GM18517 (cell line): Measurements from ENCODE around the gene KIF7.
"Not testable (repeated sequence)": the region's sequence is repeated elsewhere in the genome, so short reads cannot be mapped to it uniquely, and the experiment has no call there.

Experiments used
- ATAC-seq: cut with Tn5 transposase; IDR thresholded peaks from one replicate; pipeline ENCODE4 v1.9.1; 2021; ENCODE audit warnings: mild to moderate bottlenecking, moderate library complexity; ENCODE audit not compliant: unreplicated experiment

Gene KIF7

DNA sequence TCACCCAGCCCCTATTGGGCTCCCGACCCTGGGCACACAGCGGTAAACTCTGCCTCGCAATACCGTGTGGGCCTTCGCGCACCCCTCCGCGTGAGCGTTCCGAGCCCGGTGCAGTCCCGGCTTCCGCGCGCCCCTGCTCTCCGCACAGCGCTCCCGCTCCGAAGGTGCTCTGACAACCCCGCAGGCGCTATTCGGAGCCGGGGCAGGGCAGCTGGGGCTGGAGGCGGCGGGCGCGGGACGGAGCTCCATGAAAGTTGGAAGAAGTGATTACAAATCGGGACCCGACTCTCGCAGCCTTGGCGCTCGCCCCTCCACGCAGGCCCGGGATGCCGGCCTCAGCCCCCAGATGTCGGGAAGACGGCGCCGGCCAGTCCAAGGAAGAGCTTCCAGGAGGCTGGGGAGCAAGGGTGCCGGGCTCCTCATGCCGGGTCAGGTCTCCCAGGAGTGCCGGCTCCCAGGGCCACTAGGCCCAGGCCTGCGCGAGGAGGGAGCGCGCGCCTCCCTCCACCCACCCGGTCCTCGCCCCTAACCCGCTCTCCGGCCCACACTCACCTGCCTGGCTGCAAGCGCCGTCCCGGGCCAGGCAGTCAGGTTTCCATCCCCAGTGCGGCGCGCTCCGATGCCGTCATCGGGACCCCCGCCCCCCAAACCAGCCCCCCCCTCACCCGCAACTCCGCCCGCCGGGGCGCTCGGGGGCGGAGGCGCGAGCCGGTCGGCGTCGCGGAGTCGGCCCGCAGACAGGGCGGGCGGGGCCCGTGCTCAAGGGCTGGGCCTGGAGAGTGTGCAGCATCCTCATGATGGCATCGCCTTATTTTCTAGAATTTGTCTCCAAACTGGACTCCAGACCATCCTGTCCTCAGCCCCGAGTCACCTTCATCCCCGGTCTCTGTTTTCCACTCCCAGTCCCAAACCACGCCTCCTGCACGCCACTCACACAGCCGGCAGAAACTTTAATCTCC lies at the start of gene KIF7:
TSS of gene KIF7 (minus strand) at position 621 of the 959 bp plus-strand sequence. CDS start 2,537 bp downstream, outside the sequence.
- ATAC-seq: no peak

GRCh38 chr15:89704411-89704810 lies 49.1 kb upstream of the KIF7 start:
- ATAC-seq: no peak

DNA sequence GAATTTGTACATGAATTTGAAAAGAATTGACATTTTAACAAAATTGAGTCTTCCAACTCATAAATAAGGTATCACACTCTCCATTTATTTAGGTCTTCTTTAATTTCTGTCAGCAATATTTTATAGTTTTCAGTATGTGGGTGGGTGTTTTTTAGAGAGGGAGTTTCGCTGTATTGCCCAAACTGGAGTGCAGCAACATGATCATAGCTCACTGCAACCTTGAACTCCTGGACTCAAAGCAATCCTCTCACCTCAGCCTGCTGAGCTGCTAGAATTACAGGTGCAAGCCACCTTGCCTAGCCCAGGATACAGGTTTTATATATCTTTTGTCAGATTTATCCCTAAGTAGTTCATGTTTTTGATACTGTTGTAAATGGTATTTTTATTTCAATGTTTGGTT lies 39.9 kb upstream of the KIF7 start:
- ATAC-seq: no peak

DNA sequence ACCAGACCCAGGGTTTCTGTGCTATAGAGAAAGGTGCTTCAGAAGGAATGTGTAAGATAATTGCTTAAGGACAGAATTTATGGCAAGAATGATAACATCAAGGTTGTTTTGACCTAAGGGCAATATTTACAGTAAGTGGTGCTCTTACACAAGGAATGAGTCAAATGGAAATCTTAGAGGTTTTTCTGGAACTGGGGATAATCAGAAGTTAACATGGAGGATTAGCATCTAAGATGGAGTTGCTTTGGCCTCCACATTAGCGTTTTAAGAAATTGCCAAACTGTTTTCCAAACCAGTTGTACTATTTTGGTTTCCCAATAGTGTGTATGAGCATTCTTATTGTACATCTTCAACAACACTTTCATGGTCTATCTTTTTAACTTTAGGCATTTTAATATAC lies 38.4 kb upstream of the KIF7 start:
- no peak for ATAC-seq

- ATAC-seq: no peak
Measured at GRCh38 chr15:89693091-89693490, 37.8 kb upstream of the KIF7 start.

- peak; percentile 84 for ATAC-seq
Measured at GRCh38 chr15:89690276-89691218, 35.3 kb upstream of the KIF7 start, which contains the start of the genes PEX11A and WDR93. Gene PEX11A (minus strand): TSS chr15:89690754. CDS start chr15:89690632, 122 bp downstream. Gene WDR93 (plus strand): TSS chr15:89690811. CDS start chr15:89701747, 10,936 bp downstream.

DNA sequence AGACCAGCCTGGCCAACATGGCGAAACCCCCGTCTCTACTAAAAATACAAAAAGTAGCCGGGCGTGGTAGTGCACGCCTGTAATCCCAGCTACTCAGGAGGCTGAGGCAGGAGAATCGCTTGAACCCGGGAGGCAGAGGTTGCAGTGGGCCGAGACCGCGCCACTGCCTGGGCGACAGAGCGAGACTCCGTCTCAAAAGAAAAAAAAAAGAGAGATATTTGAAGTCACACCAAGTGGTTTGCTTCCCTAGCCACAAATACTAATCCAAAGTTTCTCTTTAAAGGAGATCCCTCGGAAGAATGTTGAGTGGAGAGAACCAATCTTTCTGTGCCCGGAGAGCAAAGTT lies 34.6 kb upstream of the KIF7 start:
- not testable (repeated sequence) for ATAC-seq

GRCh38 chr15:89686522-89686921 lies 31.3 kb upstream of the KIF7 start:
- ATAC-seq: no peak

GRCh38 chr15:89685995-89686394 lies 30.7 kb upstream of the KIF7 start:
- ATAC-seq: no peak

- no peak for ATAC-seq
Measured at GRCh38 chr15:89681146-89681545, 25.9 kb upstream of the KIF7 start.

DNA sequence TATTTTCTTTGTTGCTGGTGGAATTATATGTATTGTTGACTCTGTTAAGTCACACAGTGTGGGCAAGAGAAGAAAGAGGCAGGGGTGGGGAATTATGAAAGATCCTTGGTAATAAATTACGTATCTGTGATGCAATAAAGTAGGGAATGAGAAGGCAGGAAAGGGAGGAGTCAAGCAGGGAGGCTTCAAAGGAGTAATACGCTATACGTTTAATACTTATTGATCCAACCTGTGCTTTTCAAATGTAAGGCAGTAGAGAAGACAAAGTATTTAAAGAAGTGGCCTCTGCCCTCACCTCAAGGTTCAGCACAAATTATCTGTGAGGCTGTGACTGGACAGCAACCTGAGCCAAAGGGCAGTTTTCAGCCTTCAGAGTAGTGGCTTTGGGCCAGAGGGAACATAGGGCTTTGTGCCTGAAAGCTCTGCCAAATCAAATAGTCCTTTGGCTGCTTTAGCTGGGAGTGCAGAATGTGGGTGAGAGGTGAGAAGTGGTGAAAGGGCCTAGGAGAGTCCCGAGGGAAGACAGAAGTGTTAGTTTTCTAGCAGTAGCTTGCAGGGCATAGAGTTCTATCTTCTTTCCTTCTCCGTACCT lies 25.1 kb upstream of the KIF7 start:
- ATAC-seq: no peak

DNA sequence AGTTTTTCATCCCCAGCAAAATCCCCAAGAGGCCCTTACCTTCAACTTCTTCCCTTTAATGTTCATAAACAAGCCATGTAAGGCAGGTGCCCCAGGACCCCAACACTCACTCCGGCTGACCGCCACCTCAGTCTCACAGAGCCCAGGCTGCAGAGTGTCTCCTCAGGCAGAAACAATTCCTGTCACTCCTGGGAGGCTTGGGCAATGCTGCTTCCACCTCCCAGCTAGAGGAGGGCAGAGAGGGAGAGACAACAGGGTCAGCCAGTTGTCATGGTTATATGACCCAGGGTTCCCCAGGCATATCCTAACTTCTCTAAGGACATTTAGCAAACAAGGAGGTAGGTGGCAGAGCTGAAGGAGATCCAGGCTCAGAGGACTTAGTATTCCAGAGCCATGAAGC lies 23.9 kb upstream of the KIF7 start, which contains the start of gene PLIN1:
TSS of gene PLIN1 (minus strand) at position 156 of the 400 bp plus-strand sequence. CDS start 1,878 bp downstream, outside the sequence.
- no peak for ATAC-seq

- no peak for ATAC-seq
Measured at GRCh38 chr15:89677381-89677780, 22.1 kb upstream of the KIF7 start.

GRCh38 chr15:89675606-89676005 lies 20.3 kb upstream of the KIF7 start:
- no peak for ATAC-seq

DNA sequence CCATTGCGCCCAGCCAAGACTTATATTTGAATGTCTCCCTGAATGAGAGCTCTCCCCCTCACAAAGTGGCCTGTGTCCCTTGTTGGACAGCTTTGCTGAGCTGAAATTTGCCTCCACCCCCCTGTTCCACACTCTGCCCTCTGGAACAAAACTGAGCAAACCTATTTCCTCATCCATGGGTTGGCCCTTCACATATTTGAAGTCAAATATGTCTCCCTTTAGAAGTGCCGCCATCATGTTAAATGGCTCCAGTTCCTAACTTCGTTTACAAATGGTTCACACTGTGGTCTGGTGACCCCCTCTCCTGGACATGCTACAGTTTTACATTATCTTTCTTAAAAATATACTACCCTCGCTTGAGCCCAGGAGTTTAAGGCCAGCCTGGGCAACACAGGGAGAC lies 19.3 kb upstream of the KIF7 start:
- no peak for ATAC-seq

DNA sequence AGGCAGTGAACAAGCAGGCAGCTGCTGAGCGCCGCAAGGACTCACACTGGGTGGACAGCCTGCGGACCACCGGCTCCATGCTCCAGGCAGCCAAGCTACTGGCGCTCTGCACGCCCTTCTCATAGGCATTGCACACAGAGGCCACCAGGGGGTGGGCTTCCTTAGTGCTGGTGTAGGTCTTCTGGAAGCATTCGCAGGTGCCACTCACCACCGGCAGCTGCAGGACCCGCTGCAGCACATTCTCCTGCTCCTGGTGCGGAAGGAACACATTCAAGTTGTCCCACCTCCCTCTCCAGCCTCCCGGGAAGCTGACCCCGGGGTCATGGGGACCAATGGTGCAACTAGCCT lies 17.9 kb upstream of the KIF7 start:
- no peak for ATAC-seq

DNA sequence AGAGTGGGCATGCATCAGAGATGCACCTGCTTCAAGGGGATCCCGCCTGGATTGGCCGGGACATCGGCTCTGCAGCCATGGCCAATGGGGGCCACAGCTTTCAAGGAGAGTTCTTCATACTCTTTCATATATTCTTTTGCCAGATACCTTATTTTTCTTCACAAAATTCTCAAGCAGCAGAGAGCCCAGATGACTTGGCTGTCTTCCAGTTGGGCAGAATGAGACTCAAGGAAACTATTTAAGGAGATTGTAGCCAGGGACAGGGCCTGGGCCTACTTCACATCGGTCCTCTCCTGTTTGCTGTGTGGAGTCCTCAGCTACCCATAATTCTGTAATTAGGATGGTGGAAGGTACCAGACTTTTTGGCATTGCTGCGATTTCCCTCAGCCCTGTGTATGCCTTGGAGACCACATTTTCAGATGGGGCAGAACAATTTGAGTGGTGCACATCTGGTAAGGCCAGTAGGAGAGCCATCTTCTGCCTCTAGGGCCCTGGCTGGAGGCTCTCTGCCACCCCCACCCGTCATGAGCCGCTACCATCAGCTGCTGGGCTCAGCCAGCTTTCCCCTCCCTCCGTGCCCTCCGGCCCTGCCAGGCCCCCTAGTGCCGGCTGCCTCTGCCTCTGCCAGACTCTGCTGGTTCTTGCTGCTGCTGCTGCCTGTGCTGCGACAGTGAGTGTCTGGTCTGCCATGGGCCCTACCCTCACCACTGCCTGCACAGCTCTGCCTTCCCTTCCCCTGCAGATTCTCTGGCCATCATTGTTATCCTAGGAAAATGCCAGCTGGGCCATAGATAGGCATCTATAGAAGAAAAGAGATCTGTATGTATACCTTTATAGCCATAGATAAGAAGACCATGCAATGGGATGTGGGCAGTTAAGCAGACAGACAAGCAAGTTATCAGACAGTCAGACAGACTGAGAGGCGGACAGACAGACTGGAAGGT lies 17.2 kb upstream of the KIF7 start:
- no peak for ATAC-seq

GRCh38 chr15:89671687-89672086 lies 16.4 kb upstream of the KIF7 start:
- ATAC-seq: no peak

DNA sequence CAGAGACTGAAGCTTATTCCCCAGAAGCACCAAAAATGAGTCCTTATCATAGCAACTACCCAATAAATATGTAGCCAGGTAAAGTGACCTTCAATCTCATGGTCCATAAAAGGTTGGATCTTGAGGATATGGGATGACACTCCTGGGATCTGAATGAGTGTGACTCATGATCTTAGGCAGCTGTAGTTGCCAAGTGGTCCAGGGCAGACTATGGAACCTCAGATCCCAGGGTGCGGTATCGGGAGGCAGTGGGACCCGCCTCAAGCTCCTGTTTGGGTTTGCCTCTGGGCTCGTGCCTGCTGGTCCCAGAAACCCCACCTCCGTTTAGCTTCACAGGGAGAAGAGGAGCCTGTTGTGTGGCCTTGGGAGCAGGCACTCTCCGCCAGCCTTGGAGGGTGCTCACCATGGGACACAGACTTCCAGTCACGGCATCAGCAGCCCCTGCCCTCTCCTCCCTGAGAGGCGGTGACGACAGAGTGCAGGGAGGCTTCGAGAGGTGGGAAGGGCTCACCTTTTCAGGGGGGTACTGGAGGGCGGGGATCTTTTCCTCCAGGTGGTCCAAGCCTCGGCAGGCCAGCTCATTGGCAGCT lies 15.8 kb upstream of the KIF7 start:
- ATAC-seq: no peak
